DOHH2 (cell line): Measurements from ENCODE around the gene TYMP.

Source experiments
- H3F3A ChIP-seq: fragments of 200-600 bp; sonication (generic), shearing (Covaris generic); 2 replicates; pipeline ENCODE4 v1.6.0; 2016; ENCODE audit warnings: antibody characterized with exemption, mild to moderate bottlenecking; ENCODE audit not compliant: control insufficient read depth, insufficient read depth
- H3K27ac ChIP-seq: fragments of 200-600 bp; sonication (generic); 2 replicates; pipeline ENCODE4 v1.5.1; 2014; ENCODE audit warnings: low read depth, mild to moderate bottlenecking, low read length, moderate library complexity
- H3K27me3 ChIP-seq: fragments of 200-600 bp; sonication (generic); 2 replicates; pipeline ENCODE4 v1.6.1; 2014; ENCODE audit warnings: mild to moderate bottlenecking, low read length, mixed read lengths; ENCODE audit not compliant: control insufficient read depth
- H3K36me3 ChIP-seq: fragments of 200-600 bp; sonication (generic); 2 replicates; pipeline ENCODE4 v1.6.1; 2014; ENCODE audit warnings: mild to moderate bottlenecking, low read length, moderate library complexity, mixed read lengths; ENCODE audit not compliant: control insufficient read depth
- H3K4me1 ChIP-seq: fragments of 200-600 bp; sonication (generic); 2 replicates; pipeline ENCODE4 v1.6.1; 2014; ENCODE audit warnings: mild to moderate bottlenecking, low read length, mixed read lengths; ENCODE audit not compliant: control insufficient read depth
- H3K4me2 ChIP-seq: fragments of 200-600 bp; sonication (generic); 2 replicates; pipeline ENCODE4 v1.6.0; 2014; ENCODE audit warnings: mild to moderate bottlenecking, low read length, moderate library complexity
- H3K4me3 ChIP-seq: fragments of 200-600 bp; sonication (generic); 2 replicates; pipeline ENCODE4 v1.5.1; 2014; ENCODE audit warnings: mild to moderate bottlenecking, low read length, mixed read lengths
- H3K79me2 ChIP-seq: fragments of 200-600 bp; sonication (generic); 2 replicates; pipeline ENCODE4 v1.6.1; 2014; ENCODE audit warnings: mild to moderate bottlenecking, low read length, mixed read lengths; ENCODE audit not compliant: control insufficient read depth
- H3K9me2 ChIP-seq: fragments of 200-600 bp; sonication (generic); replicated peaks from 2 replicates; pipeline ENCODE4 v1.6.1; 2014; ENCODE audit warnings: mild to moderate bottlenecking, low read length, mixed read lengths; ENCODE audit not compliant: control insufficient read depth
- H3K9me3 ChIP-seq: fragments of 200-600 bp; sonication (generic); 2 replicates; pipeline ENCODE4 v1.6.1; 2014; ENCODE audit warnings: antibody characterized with exemption, low read length, mixed read lengths; ENCODE audit not compliant: control insufficient read depth, insufficient read depth
- H4K20me1 ChIP-seq: fragments of 200-600 bp; sonication (generic); 2 replicates; pipeline ENCODE4 v1.6.0; 2014; ENCODE audit warnings: low read depth, mild to moderate bottlenecking, antibody characterized with exemption, low read length, moderate library complexity; ENCODE audit not compliant: control insufficient read depth, insufficient read depth
- CTCF ChIP-seq: fragments of 200-600 bp; sonication (generic); IDR thresholded peaks from one replicate; pipeline ENCODE4 v1.5.1; 2014; ENCODE audit warnings: antibody characterized with exemption, mild to moderate bottlenecking, low read depth, low read length; ENCODE audit not compliant: poor library complexity, severe bottlenecking
- EZH2phosphoT487 ChIP-seq: fragments of 200-600 bp; sonication (generic); IDR thresholded peaks from 2 replicates; pipeline ENCODE4 v1.6.1; 2017; ENCODE audit warnings: borderline replicate concordance, mild to moderate bottlenecking, antibody characterized with exemption, low read length, moderate library complexity, mixed read lengths

Gene TYMP

GRCh38 chr22:50572965-50573364, 43.2 kb upstream of the TYMP start:
- H3K36me3 ChIP-seq, result peaks cover 87% of the 10 kb centered on the region
- no peaks in the 10 kb centered on the region for H3K79me2 ChIP-seq
- no peak for TF ChIP-seq EZH2phosphoT487
- no peak overlapping the region for H3K4me2 ChIP-seq
- H3K27ac ChIP-seq, result no peak overlapping the region
- no peaks in the 10 kb centered on the region for H3K9me2 ChIP-seq
- H3F3A ChIP-seq, result no peaks in the 10 kb centered on the region
- H3K9me3 ChIP-seq, result no peaks in the 10 kb centered on the region
- no peaks in the 10 kb centered on the region for H3K27me3 ChIP-seq
- H4K20me1 ChIP-seq, result no peaks in the 10 kb centered on the region
- no peak overlapping the region for H3K4me3 ChIP-seq
- H3K4me1 ChIP-seq, result no peaks in the 10 kb centered on the region; the same call in 1 of the 2 replicates

GRCh38 chr22:50571264-50572175, 41.7 kb upstream of the TYMP start:
- H3K9me2 ChIP-seq, result no peaks in the 10 kb centered on the region
- peaks cover 81% of the 10 kb centered on the region for H3K36me3 ChIP-seq
- H3K27ac ChIP-seq, result no peak overlapping the region
- H3K4me1 ChIP-seq, result no peaks in the 10 kb centered on the region; the same call in 1 of the 2 replicates
- no peaks in the 10 kb centered on the region for H3K9me3 ChIP-seq
- H3K4me3 ChIP-seq, result no peak overlapping the region
- H3F3A ChIP-seq, result peaks cover 2% of the 10 kb centered on the region; the same call in 1 of the 2 replicates
- H3K27me3 ChIP-seq, result no peaks in the 10 kb centered on the region
- H4K20me1 ChIP-seq, result no peaks in the 10 kb centered on the region
- H3K4me2 ChIP-seq, result no peak overlapping the region
- TF ChIP-seq EZH2phosphoT487, result no peak
- no peak for TF ChIP-seq CTCF
- no peaks in the 10 kb centered on the region for H3K79me2 ChIP-seq

GRCh38 chr22:50570861-50571260, 41.0 kb upstream of the TYMP start:
- H3K9me3 ChIP-seq, result no peaks in the 10 kb centered on the region
- H4K20me1 ChIP-seq, result no peaks in the 10 kb centered on the region
- no peak overlapping the region for H3K4me3 ChIP-seq
- no peak overlapping the region for H3K27ac ChIP-seq
- no peaks in the 10 kb centered on the region for H3K27me3 ChIP-seq
- H3F3A ChIP-seq, result peaks cover 2% of the 10 kb centered on the region; the same call in 1 of the 2 replicates
- no peaks in the 10 kb centered on the region for H3K9me2 ChIP-seq
- H3K79me2 ChIP-seq, result no peaks in the 10 kb centered on the region
- TF ChIP-seq EZH2phosphoT487, result no peak
- no peak for TF ChIP-seq CTCF
- H3K4me2 ChIP-seq, result no peak overlapping the region
- H3K36me3 ChIP-seq, result peaks cover 75% of the 10 kb centered on the region
- H3K4me1 ChIP-seq, result no peaks in the 10 kb centered on the region; the same call in 1 of the 2 replicates
